Erythroblast (primary cell): ENCODE results near the gene AACS.

Experiments
- GATA1 ChIP-seq: IDR thresholded peaks from 2 replicates; pipeline ENCODE4 v1.6.1; 2011; ENCODE audit warnings: low read depth, mild to moderate bottlenecking, control low read depth, low read length, moderate library complexity
- POLR2A ChIP-seq: IDR thresholded peaks from 2 replicates; pipeline ENCODE4 v1.6.1; 2011; ENCODE audit warnings: mild to moderate bottlenecking, low read length

DNA sequence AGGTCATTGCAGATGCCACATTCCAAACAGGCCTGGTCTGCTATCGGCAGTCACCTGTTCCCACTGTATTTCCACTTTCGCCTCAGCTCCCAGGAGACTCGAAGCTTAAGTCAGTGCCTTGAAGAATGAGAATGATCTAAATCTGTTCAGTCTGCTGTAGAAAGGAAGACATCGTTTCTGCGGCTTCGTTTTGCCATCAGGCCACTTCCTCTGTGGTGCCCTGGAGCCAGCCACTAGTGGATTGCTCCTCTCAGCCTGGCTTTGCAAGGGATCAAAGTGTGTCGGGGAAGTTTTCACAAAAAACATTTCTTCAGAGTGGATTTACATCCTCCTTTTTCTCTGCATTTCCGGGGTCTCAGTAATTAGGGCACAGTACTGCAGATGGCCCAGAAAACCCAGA is 66.7 kb downstream of the AACS start:
- no peak for TF ChIP-seq POLR2A
- TF ChIP-seq GATA1, result no peak
